Activated T-cell treated with anti-CD3 and anti-CD28 coated beads, Interleukin-2, amount 50 U/mL, for 4 hours (primary cell): Measurements from ENCODE around the gene RANBP17. TPM values are rescaled to one million over a fixed set of nuclear protein-coding genes. Genes with fewer than 3 reads are reported as not detected.
"Not testable (repeated sequence)": the region's sequence is repeated elsewhere in the genome, so short reads cannot be mapped to it uniquely, and the experiment has no call there.

Experiments used
- ATAC-seq, 2 donors: fragments of 200-7000 bp; cut with Tn5 transposase; one replicate each; pipeline ENCODE4 v1.10.0; 2021
- DNase-seq: peaks from one replicate; pipeline ENCODE4 v3.0.0-alpha.2; 2020
- H3K27me3 Mint-ChIP-seq: one replicate; pipeline ENCODE4 v1.8.0; 2021; ENCODE audit warnings: low read depth, mixed read lengths
- H3K36me3 Mint-ChIP-seq: one replicate; pipeline ENCODE4 v1.8.0; 2022; ENCODE audit warnings: mixed read lengths; ENCODE audit not compliant: insufficient read depth
- H3K4me1 Mint-ChIP-seq: one replicate; pipeline ENCODE4 v1.8.0; 2021; ENCODE audit warnings: low read depth, mixed read lengths
- H3K4me3 Mint-ChIP-seq: one replicate; pipeline ENCODE4 v1.8.0; 2021; ENCODE audit warnings: mild to moderate bottlenecking, moderate library complexity, mixed read lengths
- H3K9me3 Mint-ChIP-seq: one replicate; pipeline ENCODE4 v1.8.0; 2021; ENCODE audit warnings: mixed read lengths
- total RNA-seq, 3 donors: library from RNA; stranded (reverse); gene quantifications; one replicate each; pipeline ENCODE4 v1.2.1, GENCODE V29; 2021

The RANBP17 gene
- total RNA-seq, 3 donors from 2014 or later = 0.34 TPM; not detected in 2

DNA sequence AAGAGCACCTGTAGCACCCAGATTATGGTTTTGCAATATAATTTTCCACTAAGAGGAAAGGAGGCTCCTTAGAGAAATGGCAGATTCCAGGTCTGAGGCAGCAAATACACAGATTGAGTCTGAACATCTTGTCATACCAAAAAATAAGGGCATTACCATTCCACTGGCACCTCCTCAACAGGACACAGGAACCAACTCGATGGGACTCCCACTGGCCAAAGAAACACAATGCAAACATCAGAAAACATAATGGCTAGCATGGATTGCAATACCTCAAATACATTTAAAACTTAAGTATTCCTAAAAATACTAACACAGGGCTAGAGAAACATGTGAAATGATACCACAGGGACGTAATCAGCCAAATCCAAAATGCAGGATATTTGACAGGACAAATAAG, 12.4 kb upstream of the RANBP17 start:
- ATAC-seq = no peak
- H3K36me3 Mint-ChIP-seq = no peaks in the 10 kb centered on the region
- no peaks in the 10 kb centered on the region for H3K9me3 Mint-ChIP-seq
- no peak overlapping the region for H3K4me3 Mint-ChIP-seq
- H3K27me3 Mint-ChIP-seq = no peaks in the 10 kb centered on the region
- DNase-seq = no peak
- H3K4me1 Mint-ChIP-seq = no peaks in the 10 kb centered on the region

DNA sequence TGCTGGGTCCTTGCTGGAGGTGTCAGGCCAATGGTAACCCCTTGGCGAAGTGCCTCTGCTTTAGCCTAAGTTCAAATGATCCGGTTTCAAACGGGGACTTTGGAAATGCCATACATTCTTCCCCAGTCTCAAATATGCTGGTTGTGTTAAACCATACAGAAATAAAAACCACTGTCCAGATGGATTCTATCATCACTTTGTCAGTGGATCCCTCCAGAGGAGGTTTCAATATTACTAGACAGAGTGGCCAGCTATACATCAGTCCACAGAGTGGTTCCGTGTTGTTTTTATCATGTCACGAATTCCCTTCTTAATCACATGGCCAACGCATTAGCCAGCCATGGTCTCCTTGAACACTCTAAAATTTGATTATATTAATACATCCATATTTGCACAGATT, 7.3 kb upstream of the RANBP17 start:
- ATAC-seq = no peak
- Mint-ChIP-seq H3K4me1 (no peaks in the 10 kb centered on the region), H3K9me3 (peaks cover 4% of the 10 kb centered on the region), H3K27me3 (peaks cover 5% of the 10 kb centered on the region), H3K36me3 (no peaks in the 10 kb centered on the region), H3K4me3 (no peak overlapping the region)
- no peak for DNase-seq

DNA sequence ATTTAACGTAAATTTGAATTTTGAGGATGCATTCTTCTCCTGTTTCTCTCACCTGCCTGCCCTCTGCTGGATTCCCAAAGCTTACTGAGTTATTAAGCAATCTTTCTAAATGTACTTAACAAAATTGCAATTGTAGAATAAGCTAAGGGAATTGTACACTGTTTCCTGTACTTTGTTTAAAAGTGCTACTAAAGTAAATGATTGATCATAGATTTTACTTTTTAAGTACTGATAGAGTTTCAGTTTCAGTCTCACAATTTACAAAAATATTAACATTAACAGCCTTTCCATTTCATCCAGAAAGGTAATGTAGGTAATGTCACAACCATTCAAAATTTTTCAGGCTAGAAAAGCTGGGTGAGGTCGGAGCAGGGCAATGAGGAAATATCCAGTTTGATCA, 4.8 kb upstream of the RANBP17 start:
- Mint-ChIP-seq H3K36me3 (peaks cover 5% of the 10 kb centered on the region), H3K27me3 (peaks cover 17% of the 10 kb centered on the region), H3K4me1 (peaks cover 5% of the 10 kb centered on the region), H3K4me3 (no peak overlapping the region), H3K9me3 (peaks cover 18% of the 10 kb centered on the region)
- DNase-seq (no peak), ATAC-seq (no peak)

DNA sequence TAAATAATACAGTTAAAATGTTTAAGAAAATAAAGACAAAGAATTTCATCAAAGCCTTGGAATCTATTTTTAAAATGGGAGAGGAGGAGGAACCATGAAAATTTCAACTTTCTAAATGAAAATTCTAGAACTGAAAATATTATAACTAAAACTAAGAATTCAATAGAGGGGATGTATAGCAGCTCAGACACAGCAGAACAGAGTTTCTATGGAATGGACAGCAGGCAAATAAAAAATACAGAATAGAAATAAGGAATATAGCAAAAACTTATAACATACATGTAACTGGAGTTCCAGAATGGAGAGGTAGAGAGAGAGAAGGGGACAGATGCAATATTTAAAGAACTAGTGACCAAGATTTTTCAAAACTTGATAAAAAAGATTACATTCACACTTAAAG, 1.4 kb upstream of the RANBP17 start:
- ATAC-seq (no peak), DNase-seq (no peak)
- Mint-ChIP-seq H3K9me3 (peaks cover 24% of the 10 kb centered on the region), H3K4me1 (peaks cover 7% of the 10 kb centered on the region), H3K36me3 (peaks cover 9% of the 10 kb centered on the region), H3K27me3 (peaks cover 33% of the 10 kb centered on the region), H3K4me3 (no peak overlapping the region)

DNA sequence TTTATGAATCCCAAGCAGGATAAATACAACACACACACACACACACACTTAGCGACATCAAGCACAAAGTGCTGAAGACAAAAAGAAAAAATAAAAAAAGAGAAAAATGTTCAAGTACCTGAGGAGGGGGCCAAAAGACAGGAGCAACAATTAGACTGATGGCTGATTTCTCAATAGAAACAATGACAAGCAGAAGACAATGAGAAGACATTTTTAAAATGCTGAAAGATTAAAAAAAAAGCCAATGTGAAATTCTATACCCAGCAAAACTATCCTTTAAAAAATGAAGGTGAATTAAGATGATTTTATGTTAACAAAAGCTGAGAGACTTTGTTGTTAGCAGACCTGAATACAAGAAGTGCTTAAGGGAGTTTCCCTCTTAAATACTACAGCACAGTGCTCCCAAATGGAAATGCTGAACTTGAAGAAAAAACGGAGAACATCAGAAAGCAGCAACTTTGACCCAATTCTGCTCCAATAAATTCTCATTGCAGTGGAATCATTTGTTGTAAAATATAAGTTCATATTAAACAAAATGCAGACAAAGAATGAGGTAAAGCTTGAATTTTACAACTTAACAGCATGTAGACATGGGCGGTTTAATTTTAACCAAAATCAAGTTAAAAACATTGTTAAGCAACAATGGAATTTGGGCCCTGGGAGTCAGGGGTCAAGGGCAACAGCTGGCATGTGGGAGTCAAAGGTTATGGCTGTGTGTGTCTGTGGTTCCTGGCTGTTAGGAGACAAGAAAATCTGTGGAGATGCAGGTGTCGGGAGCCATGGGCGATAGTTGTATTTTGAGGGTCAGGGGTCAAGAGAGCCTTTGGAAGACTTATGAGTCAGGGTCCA, 776 bp upstream of the RANBP17 start:
- ATAC-seq = no peak
- H3K4me1 Mint-ChIP-seq = peaks cover 7% of the 10 kb centered on the region
- peaks cover 32% of the 10 kb centered on the region for H3K27me3 Mint-ChIP-seq
- peak overlapping the region; percentile 43 for H3K4me3 Mint-ChIP-seq
- peaks cover 9% of the 10 kb centered on the region for H3K36me3 Mint-ChIP-seq
- no peak for DNase-seq
- peaks cover 24% of the 10 kb centered on the region for H3K9me3 Mint-ChIP-seq

DNA sequence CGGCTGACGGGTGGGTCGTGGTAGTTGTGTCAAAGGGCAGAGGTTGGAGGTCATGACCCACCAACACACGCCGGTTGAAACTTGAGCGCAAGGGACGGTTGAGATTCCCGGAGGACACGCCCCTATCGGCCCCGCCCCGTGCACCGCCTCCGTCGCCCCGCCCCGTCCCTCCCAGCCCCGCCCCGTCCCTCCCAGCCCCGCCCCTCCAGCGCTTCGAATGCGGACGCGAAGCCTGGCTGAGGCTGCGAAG, 226 bp upstream of the RANBP17 start:
- Mint-ChIP-seq H3K9me3 (peaks cover 24% of the 10 kb centered on the region), H3K4me1 (peaks cover 7% of the 10 kb centered on the region), H3K27me3 (peaks cover 32% of the 10 kb centered on the region), H3K36me3 (peaks cover 9% of the 10 kb centered on the region), H3K4me3 (peak overlapping the region; percentile 43)
- DNase-seq (no peak), ATAC-seq (no peak)

DNA sequence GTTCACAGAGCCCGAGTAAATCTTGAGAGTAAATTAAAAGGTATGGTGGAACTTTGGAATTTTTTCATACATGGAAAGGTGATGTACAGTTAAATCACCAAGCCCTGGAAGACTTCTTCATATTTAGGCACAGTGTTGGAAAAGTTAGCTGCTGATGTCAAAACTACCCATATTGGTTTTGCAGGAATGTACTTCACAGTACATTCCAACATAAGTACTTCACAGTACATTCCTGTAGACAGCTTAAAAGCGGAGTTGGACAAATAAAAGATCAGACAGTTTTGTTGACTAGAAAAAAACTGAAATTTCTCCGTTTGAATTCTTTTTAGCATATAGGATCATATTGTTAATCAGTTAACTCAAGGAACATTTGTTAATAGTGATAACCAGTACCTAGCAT, 1.8 kb downstream of the RANBP17 start:
- ATAC-seq (no peak), DNase-seq (no peak)
- Mint-ChIP-seq H3K27me3 (peaks cover 32% of the 10 kb centered on the region), H3K4me1 (peaks cover 7% of the 10 kb centered on the region), H3K9me3 (peaks cover 24% of the 10 kb centered on the region), H3K36me3 (peaks cover 9% of the 10 kb centered on the region), H3K4me3 (no peak overlapping the region)

DNA sequence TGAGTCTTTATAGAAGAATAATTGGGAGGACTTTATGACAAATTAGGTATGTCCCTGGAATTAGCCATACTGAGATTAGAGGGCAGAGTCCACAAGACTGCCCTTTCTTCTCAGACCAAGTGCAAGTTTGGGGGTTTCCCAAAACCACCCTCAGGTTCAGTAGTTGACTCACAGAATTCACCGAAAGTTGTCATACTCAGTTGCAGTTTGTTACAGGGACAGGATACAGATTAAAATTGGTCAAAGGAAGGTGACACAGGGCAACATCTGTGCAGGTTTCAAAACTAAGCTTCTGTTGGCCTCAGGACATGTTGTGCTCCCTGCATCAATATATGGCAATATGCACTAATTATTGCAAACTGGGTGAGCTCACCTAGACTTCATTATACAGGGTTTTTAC, 3.8 kb downstream of the RANBP17 start:
- ATAC-seq = no peak

DNA sequence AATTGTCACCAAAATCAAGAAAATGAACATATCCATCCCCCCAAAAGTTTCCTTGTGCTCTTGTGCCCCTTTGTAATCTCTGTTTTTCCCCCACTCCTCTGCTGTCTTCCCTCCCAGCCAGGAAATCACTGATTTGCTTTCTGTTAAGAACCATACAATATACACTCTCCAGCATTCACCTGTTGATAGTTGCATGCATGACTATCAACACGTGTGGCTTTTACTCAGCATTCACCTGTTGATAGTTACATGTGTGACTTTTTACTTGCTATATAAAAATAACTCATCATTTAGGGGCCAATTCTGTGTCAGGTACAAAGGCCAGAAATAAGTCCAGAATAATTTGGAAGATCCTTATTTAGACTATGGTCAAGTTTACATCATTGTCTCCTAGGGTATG, 6.0 kb downstream of the RANBP17 start:
- Mint-ChIP-seq H3K4me3 (no peak overlapping the region), H3K36me3 (peaks cover 2% of the 10 kb centered on the region), H3K4me1 (no peaks in the 10 kb centered on the region), H3K9me3 (peaks cover 8% of the 10 kb centered on the region), H3K27me3 (peaks cover 12% of the 10 kb centered on the region)
- DNase-seq (no peak), ATAC-seq (no peak)

More for the DNA sequence above, 3.8 kb downstream of the RANBP17 start:
- peaks cover 7% of the 10 kb centered on the region for H3K4me1 Mint-ChIP-seq
- H3K9me3 Mint-ChIP-seq = peaks cover 16% of the 10 kb centered on the region
- no peak for DNase-seq
- peaks cover 8% of the 10 kb centered on the region for H3K36me3 Mint-ChIP-seq
- no peak overlapping the region for H3K4me3 Mint-ChIP-seq
- H3K27me3 Mint-ChIP-seq = peaks cover 26% of the 10 kb centered on the region

DNA sequence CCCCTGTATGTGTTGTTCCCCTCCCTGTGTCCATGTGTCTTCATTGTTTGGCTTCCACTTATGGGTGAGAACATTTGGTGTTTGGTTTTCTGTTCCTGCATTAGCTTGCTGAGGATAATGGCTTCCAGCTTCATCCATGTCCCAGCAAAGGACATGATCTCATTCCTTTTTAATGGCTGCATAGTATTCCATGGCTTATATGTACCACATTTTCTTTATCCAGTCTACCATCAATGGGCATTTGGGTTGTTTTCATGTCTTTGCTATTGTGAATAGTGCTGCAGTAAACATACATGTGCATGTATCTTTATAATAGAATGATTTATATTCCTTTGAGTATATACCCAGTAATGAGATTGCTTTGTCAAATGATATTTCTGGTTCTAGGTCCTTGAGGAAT, 8.6 kb downstream of the RANBP17 start:
- not testable (repeated sequence) for H3K4me1 Mint-ChIP-seq, H3K36me3 Mint-ChIP-seq, H3K4me3 Mint-ChIP-seq, H3K27me3 Mint-ChIP-seq, DNase-seq, H3K9me3 Mint-ChIP-seq, ATAC-seq

DNA sequence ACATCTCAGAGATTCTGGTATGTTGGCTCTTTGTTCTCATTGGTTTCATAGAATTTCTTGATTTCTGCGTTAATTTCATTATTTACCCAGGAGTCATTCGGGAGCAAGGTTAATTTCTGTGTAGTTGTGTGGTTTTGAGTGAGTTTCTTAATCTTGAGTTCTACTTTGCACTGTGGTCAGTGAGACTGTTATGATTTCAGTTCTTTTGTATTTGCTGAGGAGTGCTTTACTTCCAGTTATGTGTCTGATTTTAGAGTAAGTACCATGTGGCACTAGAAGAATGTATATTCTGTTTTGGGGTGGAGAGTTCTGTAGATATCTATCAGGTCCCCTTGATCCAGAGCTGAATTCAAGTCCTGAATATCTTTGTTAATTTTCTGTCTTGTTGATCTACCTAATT, 12.2 kb downstream of the RANBP17 start:
- H3K9me3 Mint-ChIP-seq = peaks cover 10% of the 10 kb centered on the region
- ATAC-seq (no peak), DNase-seq (no peak)
- H3K27me3 Mint-ChIP-seq = peaks cover 1% of the 10 kb centered on the region
- H3K4me3 Mint-ChIP-seq = no peak overlapping the region
- no peaks in the 10 kb centered on the region for H3K4me1 Mint-ChIP-seq
- H3K36me3 Mint-ChIP-seq = no peaks in the 10 kb centered on the region

DNA sequence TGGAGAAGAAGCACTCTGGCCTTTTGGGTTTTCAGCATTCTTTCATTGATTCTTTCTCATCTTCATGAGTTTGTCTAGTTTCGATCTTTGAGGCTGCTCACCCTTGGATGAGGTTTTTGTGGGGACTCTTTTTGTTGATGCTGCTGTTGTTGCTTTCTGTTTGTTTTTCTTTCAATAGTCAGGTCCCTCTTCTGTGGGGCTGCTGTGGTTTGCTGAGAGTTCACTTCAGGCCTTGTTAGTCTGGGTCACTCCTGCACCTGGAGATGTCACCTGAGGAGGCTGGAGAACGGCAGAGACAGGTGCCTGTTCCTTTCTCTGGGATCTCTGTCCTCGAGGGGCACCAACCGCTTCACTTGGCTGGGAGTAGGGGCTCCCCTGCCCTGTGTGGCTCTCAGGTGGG, 14.0 kb downstream of the RANBP17 start:
- H3K27me3 Mint-ChIP-seq = peaks cover 1% of the 10 kb centered on the region
- ATAC-seq = no peak
- H3K36me3 Mint-ChIP-seq = no peaks in the 10 kb centered on the region
- H3K4me3 Mint-ChIP-seq = no peak overlapping the region
- DNase-seq = no peak
- no peaks in the 10 kb centered on the region for H3K4me1 Mint-ChIP-seq
- H3K9me3 Mint-ChIP-seq = peaks cover 10% of the 10 kb centered on the region

DNA sequence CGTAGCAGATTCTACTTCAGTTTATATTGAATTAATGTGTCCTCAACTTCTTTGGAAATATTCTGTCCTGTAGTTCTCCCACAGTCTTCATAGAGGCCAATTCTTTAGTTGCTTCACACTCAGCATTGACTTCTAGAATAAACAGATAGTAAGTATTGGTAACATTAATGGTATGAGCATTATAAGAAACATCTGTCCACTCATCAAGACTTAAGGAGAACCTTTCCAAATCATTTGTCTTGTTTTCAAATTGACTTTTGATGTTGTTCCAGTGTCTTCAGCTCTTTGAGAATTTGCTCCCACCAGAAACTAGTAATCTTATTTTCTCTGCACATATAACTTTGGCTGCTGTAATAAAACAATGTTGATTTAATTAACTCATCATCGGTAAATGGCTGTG, 18.3 kb downstream of the RANBP17 start:
- no peak for ATAC-seq

DNA sequence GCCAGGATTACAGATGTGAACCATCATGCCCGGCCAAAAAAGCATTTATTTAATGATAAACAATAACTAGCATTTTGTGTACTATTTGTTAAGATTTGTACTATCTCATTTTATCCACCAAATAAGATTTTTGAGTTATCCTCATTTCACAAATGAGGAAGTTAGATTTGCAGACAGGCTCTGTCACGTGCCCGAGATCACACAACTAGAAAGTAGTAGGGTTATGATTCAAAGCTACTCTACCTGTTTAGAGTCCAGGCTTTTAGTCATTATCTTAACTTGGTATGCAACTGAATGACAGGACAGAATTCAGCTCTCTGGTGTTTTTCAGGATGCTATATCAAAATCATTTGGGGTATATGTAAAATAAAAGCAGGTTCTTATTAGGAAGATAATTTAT, 20.5 kb downstream of the RANBP17 start:
- no peak for DNase-seq
- Mint-ChIP-seq H3K4me3 (no peak overlapping the region), H3K9me3 (no peaks in the 10 kb centered on the region), H3K4me1 (no peaks in the 10 kb centered on the region), H3K36me3 (no peaks in the 10 kb centered on the region), H3K27me3 (no peaks in the 10 kb centered on the region)
- no peak for ATAC-seq

More for the DNA sequence above, 18.3 kb downstream of the RANBP17 start:
- Mint-ChIP-seq H3K36me3 (no peaks in the 10 kb centered on the region), H3K4me1 (no peaks in the 10 kb centered on the region), H3K4me3 (no peak overlapping the region), H3K27me3 (peaks cover 1% of the 10 kb centered on the region), H3K9me3 (no peaks in the 10 kb centered on the region)
- no peak for DNase-seq

DNA sequence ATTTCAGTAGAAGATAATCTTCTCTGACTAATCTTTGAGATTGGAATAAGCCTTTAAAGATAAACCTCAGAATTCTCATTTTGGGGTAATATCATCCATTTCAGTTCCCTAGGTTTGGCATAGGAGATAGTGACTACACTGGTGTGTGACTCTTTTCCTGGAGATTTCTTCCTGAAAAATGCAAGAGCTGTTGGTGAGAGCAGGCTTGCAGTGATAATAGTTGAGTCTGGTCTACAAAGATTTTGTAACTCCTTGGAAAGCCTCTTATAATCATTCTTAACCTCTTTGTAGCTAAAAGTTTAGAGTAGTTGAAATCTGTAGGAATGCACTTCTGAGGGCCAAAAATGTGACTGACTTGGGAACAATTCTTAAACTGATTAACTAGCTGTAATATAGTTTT, 23.4 kb downstream of the RANBP17 start:
- H3K36me3 Mint-ChIP-seq = no peaks in the 10 kb centered on the region
- H3K4me3 Mint-ChIP-seq = no peak overlapping the region
- DNase-seq (no peak), ATAC-seq (no peak)
- no peaks in the 10 kb centered on the region for H3K27me3 Mint-ChIP-seq
- no peaks in the 10 kb centered on the region for H3K9me3 Mint-ChIP-seq
- H3K4me1 Mint-ChIP-seq = no peaks in the 10 kb centered on the region
